ENCODE results near the gene CCDC142.

CCDC142 gene, protein sequence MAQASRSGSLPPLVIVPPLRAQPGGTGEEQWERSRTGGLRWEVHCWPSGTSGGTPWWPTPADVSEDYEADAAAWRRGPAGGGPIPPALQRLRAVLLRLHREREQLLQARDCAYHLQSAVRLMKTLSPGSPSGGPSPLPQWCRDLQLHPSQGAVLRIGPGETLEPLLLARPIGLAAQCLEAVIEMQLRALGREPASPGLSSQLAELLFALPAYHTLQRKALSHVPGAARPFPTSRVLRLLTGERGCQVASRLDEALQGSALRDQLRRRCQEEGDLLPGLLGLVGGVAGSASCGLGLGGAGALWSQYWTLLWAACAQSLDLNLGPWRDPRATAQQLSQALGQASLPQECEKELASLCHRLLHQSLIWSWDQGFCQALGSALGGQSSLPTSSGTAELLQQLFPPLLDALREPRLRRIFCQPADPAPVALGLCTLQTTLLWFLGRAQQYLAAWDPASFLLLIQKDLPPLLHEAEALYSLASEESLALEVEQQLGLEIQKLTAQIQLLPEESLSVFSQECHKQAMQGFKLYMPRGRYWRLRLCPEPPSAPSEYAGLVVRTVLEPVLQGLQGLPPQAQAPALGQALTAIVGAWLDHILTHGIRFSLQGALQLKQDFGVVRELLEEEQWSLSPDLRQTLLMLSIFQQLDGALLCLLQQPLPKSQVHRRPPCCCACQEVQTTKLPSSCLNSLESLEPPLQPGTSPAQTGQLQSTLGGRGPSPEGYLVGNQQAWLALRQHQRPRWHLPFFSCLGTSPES

DNA sequence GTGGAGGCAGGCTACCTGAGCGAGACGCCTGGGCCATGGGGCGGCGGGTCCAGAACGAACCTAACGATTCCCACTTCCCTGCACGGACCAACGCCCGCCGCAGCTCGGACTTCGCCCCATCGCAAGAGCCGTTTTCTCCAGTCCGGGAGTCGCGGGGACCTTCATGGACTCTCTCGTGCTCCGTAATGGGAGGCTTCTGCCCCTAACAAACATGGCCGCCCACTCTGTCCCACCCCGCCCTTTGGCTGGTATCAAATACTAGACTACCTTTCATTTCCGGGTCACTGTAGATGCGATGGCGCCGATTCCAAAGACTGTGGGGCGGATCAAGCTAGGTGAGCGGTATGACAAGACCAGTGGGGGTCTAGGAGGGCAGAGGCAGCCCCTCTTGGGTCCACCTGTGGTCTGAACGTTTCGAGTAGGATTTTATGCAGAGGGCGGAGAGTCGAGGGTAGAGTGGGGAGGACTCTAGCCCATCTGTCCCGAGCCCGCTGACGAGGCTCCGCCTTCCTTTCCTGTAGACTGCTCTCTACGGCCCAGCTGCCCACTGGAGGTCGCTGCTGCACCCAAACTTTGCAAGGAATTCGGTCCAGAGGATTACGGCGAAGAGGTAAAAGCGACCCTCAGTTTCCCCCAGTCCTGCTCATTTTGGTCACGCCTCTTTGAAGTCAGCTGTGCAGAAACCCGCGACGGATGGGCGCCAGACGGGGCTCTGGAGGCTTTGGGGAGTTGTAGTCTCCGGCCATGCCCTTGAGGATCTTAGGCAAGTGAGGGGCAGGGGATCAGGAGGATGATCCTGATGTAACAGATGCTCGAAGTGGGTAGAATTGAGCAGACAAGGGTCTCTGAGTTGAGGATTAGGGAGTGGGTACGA, at the start of gene CCDC142, which contains the start of gene TTC31:
TSS of gene CCDC142 (minus strand) at position 198 of the 874 bp plus-strand sequence. CDS start at position 37, 161 bp downstream.
TSS of gene TTC31 (plus strand) at position 281 of the 874 bp plus-strand sequence. CDS start at position 296, 15 bp downstream.
- FAIRE-seq: no peak

GRCh38 chr2:74532222-74532621, 49.4 kb upstream of the CCDC142 start:
- FAIRE-seq: no peak

- no peak for FAIRE-seq
These were observed 48.9 kb upstream of the CCDC142 start for GRCh38 chr2:74531666-74532065.

DNA sequence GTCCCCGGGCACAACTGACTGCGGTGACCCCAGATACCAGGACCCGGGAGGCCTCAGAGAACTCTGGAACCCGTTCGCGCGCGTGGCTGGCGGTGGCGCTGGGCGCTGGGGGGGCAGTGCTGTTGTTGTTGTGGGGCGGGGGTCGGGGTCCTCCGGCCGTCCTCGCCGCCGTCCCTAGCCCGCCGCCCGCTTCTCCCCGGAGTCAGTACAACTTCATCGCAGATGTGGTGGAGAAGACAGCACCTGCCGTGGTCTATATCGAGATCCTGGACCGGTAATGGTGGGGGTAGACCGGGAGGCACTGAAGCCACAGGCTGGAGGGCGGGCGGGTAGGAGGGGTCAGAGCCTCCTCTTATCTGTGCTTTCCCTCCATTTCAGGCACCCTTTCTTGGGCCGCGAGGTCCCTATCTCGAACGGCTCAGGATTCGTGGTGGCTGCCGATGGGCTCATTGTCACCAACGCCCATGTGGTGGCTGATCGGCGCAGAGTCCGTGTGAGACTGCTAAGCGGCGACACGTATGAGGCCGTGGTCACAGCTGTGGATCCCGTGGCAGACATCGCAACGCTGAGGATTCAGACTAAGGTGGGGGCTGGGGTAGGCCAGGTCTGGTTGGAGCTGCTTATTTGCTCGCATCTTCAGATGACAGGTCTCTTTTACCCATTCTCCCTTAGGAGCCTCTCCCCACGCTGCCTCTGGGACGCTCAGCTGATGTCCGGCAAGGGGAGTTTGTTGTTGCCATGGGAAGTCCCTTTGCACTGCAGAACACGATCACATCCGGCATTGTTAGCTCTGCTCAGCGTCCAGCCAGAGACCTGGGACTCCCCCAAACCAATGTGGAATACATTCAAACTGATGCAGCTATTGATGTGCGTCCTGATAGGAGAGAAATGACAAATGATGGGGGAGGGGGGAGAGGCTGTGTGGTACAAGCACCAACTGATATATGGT, 47.7 kb upstream of the CCDC142 start:
- no peak for FAIRE-seq

DNA sequence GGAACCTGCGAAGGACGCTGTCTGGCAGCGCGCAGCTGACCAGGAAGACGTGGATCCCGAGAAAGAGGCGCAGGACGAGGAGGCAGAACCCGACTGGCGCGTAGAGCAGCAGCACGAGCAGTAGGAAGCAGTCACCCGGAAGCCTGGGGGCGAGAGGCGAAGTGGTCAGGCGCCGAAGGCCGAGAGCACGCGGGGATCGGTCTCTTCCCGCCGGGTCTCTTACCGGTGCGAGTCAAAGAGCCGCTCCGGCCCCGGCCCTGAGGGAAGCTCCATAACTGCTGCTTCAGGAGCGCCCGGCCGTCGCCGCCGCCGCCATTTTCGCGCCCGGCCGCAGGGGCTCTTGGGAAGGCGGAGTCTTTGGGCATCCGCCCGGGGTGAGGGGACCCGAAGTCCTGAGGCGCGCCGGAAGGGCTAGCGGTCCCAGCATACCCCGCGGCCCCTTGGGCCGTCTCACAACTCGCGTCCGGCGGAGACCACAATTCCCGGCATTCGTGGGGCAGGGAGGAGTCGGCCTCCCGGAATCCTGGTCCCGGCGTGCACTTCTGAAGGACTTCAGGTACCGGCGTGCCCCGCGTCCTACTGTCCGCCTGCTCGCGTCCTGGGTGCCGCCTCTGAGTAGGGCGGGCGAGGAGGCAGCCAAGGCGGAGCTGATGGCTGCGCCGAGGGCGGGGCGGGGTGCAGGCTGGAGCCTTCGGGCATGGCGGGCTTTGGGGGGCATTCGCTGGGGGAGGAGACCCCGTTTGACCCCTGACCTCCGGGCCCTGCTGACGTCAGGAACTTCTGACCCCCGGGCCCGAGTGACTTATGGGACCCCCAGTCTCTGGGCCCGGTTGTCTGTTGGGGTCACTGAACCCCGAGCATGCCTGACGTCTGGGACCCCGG, 46.8 kb upstream of the CCDC142 start, which contains the start of the genes AUP1 and HTRA2:
TSS of gene AUP1 (minus strand) at position 350 of the 882 bp plus-strand sequence. CDS start at position 273, 77 bp downstream.
TSS of gene HTRA2 (plus strand) at position 577 of the 882 bp plus-strand sequence. CDS start at position 651, 74 bp downstream.
- FAIRE-seq: no peak

GRCh38 chr2:74528600-74529356, 46.0 kb upstream of the CCDC142 start:
- FAIRE-seq: no peak

GRCh38 chr2:74527741-74528140, 44.9 kb upstream of the CCDC142 start:
- FAIRE-seq: no peak

DNA sequence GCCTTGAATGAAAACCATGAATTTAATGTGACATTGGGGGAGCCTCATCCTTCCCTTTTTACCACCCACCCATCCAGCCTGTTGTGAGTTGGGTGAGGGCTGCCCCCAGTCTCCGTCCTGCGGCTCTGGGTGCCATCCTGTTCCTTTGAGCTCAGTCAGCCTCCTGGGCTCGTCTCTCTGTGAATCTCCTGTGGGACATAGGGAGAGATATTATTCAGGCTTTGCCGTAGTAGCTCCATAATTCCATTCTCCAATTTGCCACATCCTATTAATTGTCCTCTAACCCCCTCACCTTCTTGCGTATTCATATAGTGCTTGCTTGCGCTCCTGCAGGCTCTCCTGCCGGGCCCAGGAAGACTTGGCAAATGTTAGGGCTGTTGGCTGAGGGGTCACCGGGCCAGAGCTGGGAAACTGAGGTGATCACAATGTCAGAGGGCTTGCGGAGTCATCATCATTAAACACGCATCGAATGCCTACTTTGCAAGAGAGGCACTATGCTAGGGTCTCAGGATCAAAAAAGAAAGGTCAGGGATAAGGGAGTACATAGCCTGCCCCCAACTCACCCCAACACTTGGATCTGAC, 43.9 kb upstream of the CCDC142 start:
- FAIRE-seq: no peak

- no peak for FAIRE-seq
These were observed 43.2 kb upstream of the CCDC142 start, which contains the start of gene DQX1 for GRCh38 chr2:74525717-74526648. DQX1 (minus strand) TSS chr2:74526231; CDS start chr2:74525729, 502 bp downstream.

- no peak for FAIRE-seq
These were observed 42.3 kb upstream of the CCDC142 start for GRCh38 chr2:74524955-74525716.

GRCh38 chr2:74524005-74524404, 41.2 kb upstream of the CCDC142 start:
- no peak for FAIRE-seq

DNA sequence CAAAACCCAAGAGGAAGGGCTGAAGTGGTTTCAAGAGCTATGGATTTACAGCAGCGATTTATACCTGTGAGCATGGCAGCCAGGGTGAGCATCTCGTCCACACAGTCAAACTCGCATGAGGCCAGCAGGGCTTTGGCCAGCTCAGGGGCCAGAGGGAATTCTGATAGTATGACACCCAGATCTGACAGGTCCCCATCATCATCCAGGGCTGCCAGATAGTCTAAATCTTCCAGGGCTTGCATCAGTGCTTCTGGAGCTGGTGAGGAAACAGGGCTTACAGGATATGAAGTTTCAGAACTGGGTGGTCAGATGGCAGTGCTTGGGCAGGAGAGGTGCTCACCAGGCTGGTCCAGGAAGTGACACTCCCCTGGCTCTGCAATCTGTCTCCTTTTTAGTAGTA, 39.7 kb upstream of the CCDC142 start:
- no peak for FAIRE-seq

DNA sequence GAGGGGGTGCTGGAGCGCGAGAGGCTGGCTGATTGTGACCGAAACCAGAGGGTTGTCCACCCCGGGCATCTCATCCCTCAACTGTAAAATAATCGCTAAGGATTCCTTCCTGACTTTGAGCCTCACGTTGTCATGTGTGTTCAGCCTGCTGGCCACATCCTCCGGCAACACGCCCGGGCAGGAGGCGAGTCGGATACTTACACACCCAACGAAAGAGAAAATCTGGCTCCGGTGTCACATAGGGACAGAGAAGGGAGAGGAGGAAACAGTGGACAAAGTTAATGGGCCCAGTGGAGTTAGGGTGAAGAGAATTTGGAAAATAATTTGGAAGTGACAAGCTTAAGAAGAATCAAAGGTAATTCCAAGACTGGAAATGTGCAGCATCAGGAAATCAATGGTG, 33.9 kb upstream of the CCDC142 start:
- FAIRE-seq: no peak

DNA sequence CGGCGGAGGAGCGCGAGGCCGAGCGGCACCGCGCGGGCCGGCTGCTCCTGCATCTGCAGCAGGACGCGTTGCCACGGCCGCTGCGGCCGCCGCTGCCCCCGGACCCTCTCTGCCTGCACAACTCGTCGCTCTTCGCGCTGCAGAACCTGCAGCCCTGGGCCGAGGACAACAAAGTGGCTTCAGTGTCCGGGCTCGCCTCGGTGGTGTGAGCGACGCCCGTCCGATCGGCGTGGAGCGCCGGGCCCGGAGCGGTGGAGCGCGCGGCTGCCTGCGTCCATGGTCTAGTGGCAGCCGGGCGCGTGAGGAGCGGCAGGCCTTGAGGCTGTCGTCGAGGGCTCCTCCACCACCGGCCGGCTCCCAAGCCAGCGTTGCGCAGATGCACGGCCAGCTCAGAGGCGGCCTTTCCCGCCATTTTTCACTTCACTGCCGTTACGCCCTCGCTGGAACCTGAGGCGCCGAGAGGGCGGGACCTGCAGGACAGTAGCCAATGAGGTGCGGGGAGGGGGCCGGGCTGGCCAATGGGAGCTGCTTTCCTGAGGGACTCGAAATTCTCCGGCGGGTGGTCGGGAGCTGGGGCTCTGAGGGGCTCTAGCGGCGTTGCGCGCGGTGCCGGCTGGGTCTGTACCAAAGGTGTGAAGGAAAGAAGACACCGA, 33.3 kb upstream of the CCDC142 start:
- no peak for FAIRE-seq

DNA sequence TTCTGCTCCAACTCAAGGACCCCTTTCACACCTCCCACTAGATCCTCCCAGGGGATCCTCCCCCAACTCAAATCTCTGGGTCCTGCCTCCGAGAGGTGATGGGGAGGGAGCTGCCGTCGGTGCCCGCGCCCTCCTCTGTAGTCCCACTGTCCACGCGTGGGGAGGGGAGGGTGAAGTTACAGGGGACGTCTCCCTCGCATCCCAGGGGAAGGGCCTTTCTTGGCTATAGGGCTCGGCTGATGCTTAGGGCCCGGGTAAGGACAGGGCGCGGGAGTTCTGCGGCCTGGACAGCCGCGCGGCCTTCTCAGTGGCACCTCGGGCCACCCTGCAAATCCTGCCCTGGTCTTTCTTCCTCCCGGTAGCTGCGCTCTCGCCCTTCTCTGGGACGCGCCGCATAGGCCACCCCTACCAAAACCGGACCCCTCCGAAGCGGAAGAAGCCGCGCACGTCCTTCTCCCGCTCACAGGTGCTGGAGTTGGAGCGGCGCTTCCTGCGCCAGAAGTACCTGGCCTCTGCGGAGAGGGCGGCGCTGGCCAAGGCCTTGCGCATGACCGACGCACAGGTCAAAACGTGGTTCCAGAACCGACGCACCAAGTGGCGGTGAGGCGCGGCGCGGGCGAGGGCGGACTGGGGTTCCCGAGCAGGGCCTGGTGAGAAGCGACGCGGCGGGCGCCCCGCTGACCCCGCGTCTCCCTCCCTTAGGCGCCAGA, 32.6 kb upstream of the CCDC142 start:
- FAIRE-seq: no peak

All from colon (tissue), 2 donors.